Measurements from ENCODE around the gene FFAR1. TPM values are rescaled to one million over a fixed set of nuclear protein-coding genes. Genes with fewer than 3 reads are reported as not detected.

The FFAR1 gene
- total RNA-seq, 4 donors from 2014 or later = not detected

- Histone ChIP-seq H3K27me3 (no peaks in the 10 kb centered on the region), H3K27ac (no peak overlapping the region), H3K36me3 (no peaks in the 10 kb centered on the region), H3K4me1 (no peaks in the 10 kb centered on the region), H3K4me3 (no peak overlapping the region), H3K9me3 (no peaks in the 10 kb centered on the region)
- WGBS = 93% methylated on average over 10 of the region's 10 CpGs
- no peak for DNase-seq (ENCODE audit: low spot score in 2 of 2)
- TF ChIP-seq CTCF (IDR thresholded peaks at IDR 0.05) = no peak
- no peak for TF ChIP-seq POLR2A (IDR thresholded peaks at IDR 0.05)
- TF ChIP-seq EP300 (IDR thresholded peaks at IDR 0.05) = no peak
- no peak for TF ChIP-seq POLR2AphosphoS5 (IDR thresholded peaks at IDR 0.05)
Observed at GRCh38 chr19:35310811-35311465, 36.8 kb upstream of the FFAR1 start.

- Histone ChIP-seq H3K9me3 (no peaks in the 10 kb centered on the region), H3K36me3 (no peaks in the 10 kb centered on the region), H3K4me3 (no peak overlapping the region), H3K4me1 (no peaks in the 10 kb centered on the region), H3K27me3 (no peaks in the 10 kb centered on the region), H3K27ac (no peak overlapping the region)
- no peak for DNase-seq (ENCODE audit: low spot score in 2 of 2)
- TF ChIP-seq POLR2A (IDR thresholded peaks at IDR 0.05) (no peak), POLR2AphosphoS5 (IDR thresholded peaks at IDR 0.05) (no peak), CTCF (IDR thresholded peaks at IDR 0.05) (no peak), EP300 (IDR thresholded peaks at IDR 0.05) (no peak)
- WGBS = 79% methylated on average over 12 of the region's 21 CpGs
Observed at GRCh38 chr19:35311901-35312665, 35.6 kb upstream of the FFAR1 start.

- no peak overlapping the region for H3K4me3 ChIP-seq
- no peak for DNase-seq (ENCODE audit: low spot score in 2 of 2)
- WGBS = 33% methylated on average over 7 of the region's 7 CpGs
- peaks cover 3% of the 10 kb centered on the region for H3K4me1 ChIP-seq
- no peak for TF ChIP-seq POLR2AphosphoS5 (IDR thresholded peaks at IDR 0.05)
- no peak for TF ChIP-seq POLR2A (IDR thresholded peaks at IDR 0.05)
- no peak for TF ChIP-seq CTCF (IDR thresholded peaks at IDR 0.05)
- TF ChIP-seq EP300 (IDR thresholded peaks at IDR 0.05) = no peak
- H3K9me3 ChIP-seq = no peaks in the 10 kb centered on the region
- H3K27me3 ChIP-seq = no peaks in the 10 kb centered on the region
- H3K36me3 ChIP-seq = no peaks in the 10 kb centered on the region
- H3K27ac ChIP-seq = no peak overlapping the region
Observed at GRCh38 chr19:35313587-35313986, 34.1 kb upstream of the FFAR1 start.

GRCh38 chr19:35314031-35314430 is 33.7 kb upstream of the FFAR1 start:
- DNase-seq (ENCODE audit: low spot score in 2 of 2) = no peak
- no peaks in the 10 kb centered on the region for H3K27me3 ChIP-seq
- TF ChIP-seq POLR2AphosphoS5 (IDR thresholded peaks at IDR 0.05) (no peak), EP300 (IDR thresholded peaks at IDR 0.05) (no peak), POLR2A (IDR thresholded peaks at IDR 0.05) (no peak), CTCF (IDR thresholded peaks at IDR 0.05) (no peak)
- no peak overlapping the region for H3K4me3 ChIP-seq
- H3K36me3 ChIP-seq = no peaks in the 10 kb centered on the region
- H3K4me1 ChIP-seq = peaks cover 6% of the 10 kb centered on the region
- H3K9me3 ChIP-seq = no peaks in the 10 kb centered on the region
- 83% methylated on average over 8 of the region's 8 CpGs for WGBS
- H3K27ac ChIP-seq = no peak overlapping the region

- H3K36me3 ChIP-seq = no peaks in the 10 kb centered on the region
- H3K27ac ChIP-seq = no peak overlapping the region
- H3K27me3 ChIP-seq = no peaks in the 10 kb centered on the region
- DNase-seq (ENCODE audit: low spot score in 2 of 2) = peak in 1 of 2 donors; percentile 30
- H3K4me3 ChIP-seq = no peak overlapping the region
- WGBS = 86% methylated on average over 10 of the region's 10 CpGs
- no peaks in the 10 kb centered on the region for H3K9me3 ChIP-seq
- H3K4me1 ChIP-seq = peaks cover 13% of the 10 kb centered on the region
- TF ChIP-seq POLR2AphosphoS5 (IDR thresholded peaks at IDR 0.05) (no peak), CTCF (IDR thresholded peaks at IDR 0.05) (no peak), POLR2A (IDR thresholded peaks at IDR 0.05) (no peak), EP300 (IDR thresholded peaks at IDR 0.05) (no peak)
Observed at GRCh38 chr19:35314858-35315470, 32.7 kb upstream of the FFAR1 start.
